Measurements from ENCODE around the gene LEMD2.

DNA sequence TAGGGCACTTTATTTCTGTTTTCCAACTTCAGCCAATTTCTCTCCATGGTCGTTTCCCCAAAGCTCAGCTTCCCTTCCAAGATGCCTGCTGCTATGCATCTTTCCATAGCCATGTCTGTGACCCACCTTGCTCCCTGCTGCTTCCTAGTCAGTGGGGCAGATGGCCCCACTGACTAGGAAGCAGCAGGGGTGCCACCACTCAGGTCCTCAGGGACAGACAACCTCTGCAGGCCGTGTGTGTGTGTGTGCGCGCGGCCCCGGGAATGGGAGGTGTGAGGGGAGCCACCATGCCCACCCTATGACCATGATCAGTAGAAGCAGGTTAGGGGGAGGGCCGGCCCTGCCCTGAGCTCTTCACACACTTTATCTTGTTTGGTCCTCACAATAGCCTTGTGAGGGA lies 39.5 kb downstream of the LEMD2 start:
- TF ChIP-seq, protein P1, sequence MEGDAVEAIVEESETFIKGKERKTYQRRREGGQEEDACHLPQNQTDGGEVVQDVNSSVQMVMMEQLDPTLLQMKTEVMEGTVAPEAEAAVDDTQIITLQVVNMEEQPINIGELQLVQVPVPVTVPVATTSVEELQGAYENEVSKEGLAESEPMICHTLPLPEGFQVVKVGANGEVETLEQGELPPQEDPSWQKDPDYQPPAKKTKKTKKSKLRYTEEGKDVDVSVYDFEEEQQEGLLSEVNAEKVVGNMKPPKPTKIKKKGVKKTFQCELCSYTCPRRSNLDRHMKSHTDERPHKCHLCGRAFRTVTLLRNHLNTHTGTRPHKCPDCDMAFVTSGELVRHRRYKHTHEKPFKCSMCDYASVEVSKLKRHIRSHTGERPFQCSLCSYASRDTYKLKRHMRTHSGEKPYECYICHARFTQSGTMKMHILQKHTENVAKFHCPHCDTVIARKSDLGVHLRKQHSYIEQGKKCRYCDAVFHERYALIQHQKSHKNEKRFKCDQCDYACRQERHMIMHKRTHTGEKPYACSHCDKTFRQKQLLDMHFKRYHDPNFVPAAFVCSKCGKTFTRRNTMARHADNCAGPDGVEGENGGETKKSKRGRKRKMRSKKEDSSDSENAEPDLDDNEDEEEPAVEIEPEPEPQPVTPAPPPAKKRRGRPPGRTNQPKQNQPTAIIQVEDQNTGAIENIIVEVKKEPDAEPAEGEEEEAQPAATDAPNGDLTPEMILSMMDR (conservative IDR thresholded peaks at IDR 0.05): no peak
- TF ChIP-seq EZH2 (IDR thresholded peaks at IDR 0.05; ENCODE audit: low read depth): no peak

Data from PC-9 (cell line).